ENCODE data around the gene SLC41A2. TPM values are rescaled to one million over a fixed set of nuclear protein-coding genes. Genes with fewer than 3 reads are reported as not detected.
A peak's percentile ranks its signal among the peaks of the same experiment; 100 is the strongest.

SLC41A2 gene
- polyA plus RNA-seq, 1 donor (not counting 4 experiments of a cell fraction or from before 2014, with no cell fraction given) = 1.2 TPM

DNA sequence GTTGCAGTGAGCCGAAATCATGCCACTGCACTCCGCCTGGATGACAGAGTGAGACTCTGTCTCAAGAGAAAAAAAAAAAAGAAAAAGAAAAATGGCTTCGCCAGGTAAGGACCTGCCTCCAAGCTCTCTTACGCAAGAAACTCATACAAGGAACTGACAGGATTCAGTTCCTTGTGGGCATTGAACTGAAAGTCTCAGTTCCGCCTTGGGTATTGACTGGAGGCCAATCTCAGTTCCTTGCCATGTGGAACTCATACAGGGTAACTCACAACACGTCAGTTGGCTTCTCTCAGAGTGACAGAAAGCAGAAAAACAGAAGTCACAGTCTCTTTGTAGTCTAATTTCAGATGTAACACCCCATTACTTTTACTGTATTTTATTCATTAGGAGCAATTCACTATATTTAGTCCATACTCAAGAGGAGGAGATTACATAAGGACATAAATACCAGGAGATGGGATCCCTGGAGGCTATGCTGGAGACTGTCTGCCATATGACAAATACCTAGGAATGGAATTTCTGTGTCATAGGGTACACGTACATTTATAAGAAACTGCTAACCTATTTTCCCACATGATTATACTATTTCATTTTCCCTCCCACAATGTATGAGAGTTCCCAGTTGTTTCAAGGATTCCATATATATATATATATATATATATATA lies 16.7 kb upstream of the SLC41A2 start:
- peak overlapping the region; percentile 59 for H2AFZ ChIP-seq (ENCODE audit: control insufficient read depth, low read length)
- no peaks in the 10 kb centered on the region for H3K9me1 ChIP-seq (ENCODE audit: control insufficient read depth, extremely low read depth, insufficient read depth, low read length)
- H3K4me2 ChIP-seq (ENCODE audit: control insufficient read depth, extremely low read depth, insufficient read depth, low read depth, low read length) = peak overlapping the region; percentile 57
- dilution Hi-C loops (cut with MboI; ENCODE audit: extremely low pct_ligation_motif_present, low sequenced_read_pairs) = no loop called here
- DNase-seq (ENCODE audit: low read depth, low spot score) (peak; percentile 85), FAIRE-seq (peak; percentile 63)
- no peaks in the 10 kb centered on the region for H3K9me3 ChIP-seq (ENCODE audit: control insufficient read depth, low read depth, low read length)
- peak overlapping the region; percentile 4 for H3K9ac ChIP-seq (ENCODE audit: control insufficient read depth, extremely low read depth, insufficient read depth, low read length)
- no peaks in the 10 kb centered on the region for H3K79me2 ChIP-seq (ENCODE audit: control insufficient read depth, insufficient read depth, low read length)
- H3K27ac ChIP-seq (ENCODE audit: control insufficient read depth, insufficient read depth, low read length) = peak overlapping the region; percentile 64
- no peak overlapping the region for H3K4me3 ChIP-seq (ENCODE audit: control insufficient read depth in 2 of 3, extremely low read depth in 1 of 3, insufficient read depth in 2 of 3, low read depth in 1 of 3, low read length in 3 of 3)
- H3K36me3 ChIP-seq (ENCODE audit: control insufficient read depth in 2 of 2, extremely low read depth in 1 of 2, insufficient read depth in 2 of 2, low read length in 2 of 2) = no peaks in the 10 kb centered on the region
- H4K20me1 ChIP-seq (ENCODE audit: control insufficient read depth, extremely low read depth, insufficient read depth, low read length) = no peaks in the 10 kb centered on the region
- peaks cover 32% of the 10 kb centered on the region for H3K4me1 ChIP-seq (ENCODE audit: control insufficient read depth, extremely low read depth, insufficient read depth, low read length)
- no peak for TF ChIP-seq EZH2 (IDR thresholded peaks at IDR 0.05; ENCODE audit: low read length)
- TF ChIP-seq, protein P1, sequence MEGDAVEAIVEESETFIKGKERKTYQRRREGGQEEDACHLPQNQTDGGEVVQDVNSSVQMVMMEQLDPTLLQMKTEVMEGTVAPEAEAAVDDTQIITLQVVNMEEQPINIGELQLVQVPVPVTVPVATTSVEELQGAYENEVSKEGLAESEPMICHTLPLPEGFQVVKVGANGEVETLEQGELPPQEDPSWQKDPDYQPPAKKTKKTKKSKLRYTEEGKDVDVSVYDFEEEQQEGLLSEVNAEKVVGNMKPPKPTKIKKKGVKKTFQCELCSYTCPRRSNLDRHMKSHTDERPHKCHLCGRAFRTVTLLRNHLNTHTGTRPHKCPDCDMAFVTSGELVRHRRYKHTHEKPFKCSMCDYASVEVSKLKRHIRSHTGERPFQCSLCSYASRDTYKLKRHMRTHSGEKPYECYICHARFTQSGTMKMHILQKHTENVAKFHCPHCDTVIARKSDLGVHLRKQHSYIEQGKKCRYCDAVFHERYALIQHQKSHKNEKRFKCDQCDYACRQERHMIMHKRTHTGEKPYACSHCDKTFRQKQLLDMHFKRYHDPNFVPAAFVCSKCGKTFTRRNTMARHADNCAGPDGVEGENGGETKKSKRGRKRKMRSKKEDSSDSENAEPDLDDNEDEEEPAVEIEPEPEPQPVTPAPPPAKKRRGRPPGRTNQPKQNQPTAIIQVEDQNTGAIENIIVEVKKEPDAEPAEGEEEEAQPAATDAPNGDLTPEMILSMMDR (optimal IDR thresholded peaks at IDR 0.05 in 1 of 3, IDR thresholded peaks at IDR 0.05 in 1 of 3, conservative IDR thresholded peaks at IDR 0.05 in 1 of 3; ENCODE audit: extremely low read depth in 1 of 3, insufficient read depth in 2 of 3, low read length in 3 of 3) = no peak
- no peaks in the 10 kb centered on the region for H3K27me3 ChIP-seq (ENCODE audit: control insufficient read depth, extremely low read depth, insufficient read depth, low read length)

DNA sequence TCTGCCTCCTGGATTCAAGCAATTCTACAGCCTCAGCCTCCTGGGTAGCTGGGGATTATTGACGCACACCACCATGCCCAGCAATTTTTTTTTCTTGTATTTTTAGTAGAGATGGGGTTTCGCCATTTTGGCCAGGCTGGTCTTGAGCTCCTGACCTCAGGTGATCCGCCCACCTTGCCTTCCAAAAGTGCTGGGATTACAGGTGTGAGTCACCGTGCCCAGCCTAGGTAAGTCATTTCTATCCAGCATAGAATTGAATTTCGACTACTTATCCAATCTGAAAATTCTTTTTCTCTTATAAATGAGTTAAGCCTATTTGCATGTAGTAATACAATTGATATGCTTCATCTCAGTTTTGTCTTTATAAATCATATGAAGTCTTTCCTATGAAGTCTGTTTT lies 15.2 kb upstream of the SLC41A2 start:
- TF ChIP-seq, protein P1 (optimal IDR thresholded peaks at IDR 0.05 in 1 of 3, IDR thresholded peaks at IDR 0.05 in 1 of 3, conservative IDR thresholded peaks at IDR 0.05 in 1 of 3; ENCODE audit: extremely low read depth in 1 of 3, insufficient read depth in 2 of 3, low read length in 3 of 3) = no peak
- TF ChIP-seq EZH2 (IDR thresholded peaks at IDR 0.05; ENCODE audit: low read length) = no peak
- H3K79me2 ChIP-seq (ENCODE audit: control insufficient read depth, insufficient read depth, low read length) = no peaks in the 10 kb centered on the region
- H2AFZ ChIP-seq (ENCODE audit: control insufficient read depth, low read length) = no peak overlapping the region
- H3K4me3 ChIP-seq (ENCODE audit: control insufficient read depth in 2 of 3, extremely low read depth in 1 of 3, insufficient read depth in 2 of 3, low read depth in 1 of 3, low read length in 3 of 3) = no peak overlapping the region
- no peaks in the 10 kb centered on the region for H4K20me1 ChIP-seq (ENCODE audit: control insufficient read depth, extremely low read depth, insufficient read depth, low read length)
- H3K4me2 ChIP-seq (ENCODE audit: control insufficient read depth, extremely low read depth, insufficient read depth, low read depth, low read length) = no peak overlapping the region
- H3K9ac ChIP-seq (ENCODE audit: control insufficient read depth, extremely low read depth, insufficient read depth, low read length) = no peak overlapping the region
- FAIRE-seq (no peak), DNase-seq (ENCODE audit: low read depth, low spot score) (no peak)
- H3K4me1 ChIP-seq (ENCODE audit: control insufficient read depth, extremely low read depth, insufficient read depth, low read length) = peaks cover 32% of the 10 kb centered on the region
- H3K27me3 ChIP-seq (ENCODE audit: control insufficient read depth, extremely low read depth, insufficient read depth, low read length) = no peaks in the 10 kb centered on the region
- no peak overlapping the region for H3K27ac ChIP-seq (ENCODE audit: control insufficient read depth, insufficient read depth, low read length)
- no peaks in the 10 kb centered on the region for H3K36me3 ChIP-seq (ENCODE audit: control insufficient read depth in 2 of 2, extremely low read depth in 1 of 2, insufficient read depth in 2 of 2, low read length in 2 of 2)
- no peaks in the 10 kb centered on the region for H3K9me1 ChIP-seq (ENCODE audit: control insufficient read depth, extremely low read depth, insufficient read depth, low read length)
- dilution Hi-C loops (cut with MboI; ENCODE audit: extremely low pct_ligation_motif_present, low sequenced_read_pairs) = no loop called here
- H3K9me3 ChIP-seq (ENCODE audit: control insufficient read depth, low read depth, low read length) = no peaks in the 10 kb centered on the region

Data from keratinocyte (primary cell).